CD4-positive, alpha-beta memory T cell (primary cell): ENCODE data around the gene ANTXRL. TPM values are rescaled to one million over a fixed set of nuclear protein-coding genes. Genes with fewer than 3 reads are reported as not detected.
"Not testable (repeated sequence)": the region's sequence is repeated elsewhere in the genome, so short reads cannot be mapped to it uniquely, and the experiment has no call there.

Experiments used
- CTCF ChIA-PET: fragments of 350-600 bp; sonication (Branson Sonifier 250); formaldehyde crosslinking; loops from one replicate; lab custom pipeline; 2021; ENCODE audit warnings: inconsistent platforms; ENCODE audit not compliant: partially characterized antibody; lab: Charles Lee
- POLR2A ChIA-PET: fragments of 350-600 bp; sonication (Branson Sonifier 250); formaldehyde crosslinking; loops from one replicate; lab custom pipeline; 2021; ENCODE audit not compliant: partially characterized antibody; lab: Charles Lee
- DNase-seq, 5 donors: peaks; one replicate each; pipeline versions ENCODE4 v3.0.0 to v3.0.0-alpha.2; 2020 to 2022; ENCODE audit warnings: mixed read lengths in 1 of 5
- H3K27ac ChIP-seq: one replicate; pipeline ENCODE4 v1.7.0; 2013; ENCODE audit warnings: low read depth, low read length
- H3K27me3 ChIP-seq: 2 replicates; pipeline ENCODE4 v1.7.0; 2013; ENCODE audit warnings: mild to moderate bottlenecking, low read length, moderate library complexity; ENCODE audit not compliant: insufficient read depth
- H3K36me3 ChIP-seq: 2 replicates; pipeline ENCODE4 v1.7.0; 2013; ENCODE audit warnings: mild to moderate bottlenecking, low read length, moderate library complexity; ENCODE audit not compliant: insufficient read depth
- H3K4me1 ChIP-seq: 2 replicates; pipeline ENCODE4 v1.7.0; 2013; ENCODE audit warnings: mild to moderate bottlenecking, low read length, moderate library complexity; ENCODE audit not compliant: insufficient read depth
- H3K4me3 ChIP-seq, 2 donors: one replicate each; pipeline ENCODE4 v1.7.0; 2013; ENCODE audit warnings: low read length in 2 of 2, mild to moderate bottlenecking in 1 of 2
- H3K9me3 ChIP-seq, 2 donors: one replicate each; pipeline ENCODE4 v1.7.0; 2013; ENCODE audit warnings: low read length in 2 of 2, control low read depth in 1 of 2; ENCODE audit not compliant: control insufficient read depth in 1 of 2
- H3K27ac Mint-ChIP-seq, 7 donors: one replicate each; pipeline ENCODE4 v1.8.0; 2020 to 2021; ENCODE audit warnings: mixed read lengths in 7 of 7, mild to moderate bottlenecking in 6 of 7, inconsistent platforms in 3 of 7, moderate library complexity in 3 of 7
- H3K27me3 Mint-ChIP-seq, 2 donors: one replicate each; pipeline ENCODE4 v1.8.0; 2020 to 2021; ENCODE audit warnings: mixed read lengths in 2 of 2
- H3K36me3 Mint-ChIP-seq, 2 donors: one replicate each; pipeline ENCODE4 v1.8.0; 2020 to 2021; ENCODE audit warnings: mixed read lengths in 2 of 2, inconsistent platforms in 1 of 2, mild to moderate bottlenecking in 1 of 2
- H3K4me1 Mint-ChIP-seq, 4 donors: one replicate each; pipeline ENCODE4 v1.8.0; 2020 to 2021; ENCODE audit warnings: mixed read lengths in 4 of 4, mild to moderate bottlenecking in 1 of 4
- H3K4me3 Mint-ChIP-seq, 8 donors: one replicate each; pipeline ENCODE4 v1.8.0; 2020 to 2021; ENCODE audit warnings: mixed read lengths in 8 of 8, mild to moderate bottlenecking in 7 of 8, moderate library complexity in 6 of 8, inconsistent platforms in 3 of 8
- H3K9me3 Mint-ChIP-seq, 8 donors: one replicate each; pipeline ENCODE4 v1.8.0; 2020 to 2021; ENCODE audit warnings: mixed read lengths in 8 of 8, mild to moderate bottlenecking in 5 of 8, inconsistent platforms in 3 of 8, moderate library complexity in 1 of 8
- intact Hi-C: fragments of 100-400 bp; cut with micrococcal nuclease; formaldehyde crosslinking; loops from one replicate; pipeline ENCODE4 v1.15.1; 2023
- polyA plus RNA-seq, 2 donors: library from polyadenylated mRNA; unstranded; fragments of 300-500 nt; fragmentation: Illumina TruSeq; gene quantifications; one replicate each; pipeline ENCODE4 v1.2.3, GENCODE V29; 2021
- total RNA-seq, 2 experiments: library from RNA; stranded (reverse); gene quantifications; one replicate each; pipeline ENCODE4 v1.2.3, GENCODE V29; 2021

Gene ANTXRL
- total and polyA plus RNA-seq, 4 experiments from 2014 or later, result not detected

GRCh38 chr10:46282421-46282831 lies 4.4 kb upstream of the ANTXRL start:
- ChIA-PET CTCF (interaction anchor here (2.5 kb wide), 1 partner anchor 1098 kb away, joined by 12 read pairs; no protein-coding TSS in a partner anchor), POLR2A (interaction anchor here (0.8 to 3.9 kb wide), 3 partner anchors 12 to 610 kb away, joined by 3 to 41 read pairs (median 25); no protein-coding TSS in a partner anchor)
- intact Hi-C loops, H3K9me3 ChIP-seq, H3K27me3 Mint-ChIP-seq, H3K36me3 ChIP-seq, H3K9me3 Mint-ChIP-seq, H3K36me3 Mint-ChIP-seq, DNase-seq, H3K27me3 ChIP-seq: not testable (repeated sequence)
- H3K27ac Mint-ChIP-seq, result peak overlapping the region in 3 of 7 donors; percentile 64 to 80 (median 80)
- peak overlapping the region; percentile 72 to 86 (median 82) for H3K4me3 Mint-ChIP-seq
- H3K4me1 Mint-ChIP-seq, result peaks cover 11 to 24% (median 16%) of the 10 kb centered on the region in 4 donors
- peak overlapping the region; percentile 23 for H3K27ac ChIP-seq
- peaks cover 18% of the 10 kb centered on the region for H3K4me1 ChIP-seq
- peak overlapping the region in 1 of 2 donors; percentile 60 for H3K4me3 ChIP-seq

- POLR2A ChIA-PET, result interaction anchor here (0.8 to 3.9 kb wide), 4 partner anchors 12 to 1098 kb away, joined by 3 to 41 read pairs (median 16); no protein-coding TSS in a partner anchor
- H3K27ac ChIP-seq, result peak overlapping the region; percentile 23
- no peaks in the 10 kb centered on the region for H3K9me3 ChIP-seq
- Mint-ChIP-seq H3K27ac (peak overlapping the region in 3 of 7 donors; percentile 17 to 75 (median 47)), H3K4me1 (peaks cover 11 to 24% (median 16%) of the 10 kb centered on the region in 4 donors), H3K4me3 (peak overlapping the region; percentile 21 to 98 (median 85)), H3K27me3 (no peaks in the 10 kb centered on the region), H3K9me3 (no peaks in the 10 kb centered on the region), H3K36me3 (no peaks in the 10 kb centered on the region)
- H3K36me3 ChIP-seq, result no peaks in the 10 kb centered on the region
- intact Hi-C loops, result no loop called here
- H3K4me1 ChIP-seq, result peaks cover 18% of the 10 kb centered on the region
- peak; percentile 50 to 69 (median 62) for DNase-seq
- no peaks in the 10 kb centered on the region for H3K27me3 ChIP-seq
- peak overlapping the region in 1 of 2 donors; percentile 60 for H3K4me3 ChIP-seq
- CTCF ChIA-PET, result interaction anchor here (0.5 to 2.5 kb wide), 2 partner anchors 179 to 1097 kb away, joined by 3 to 12 read pairs; no protein-coding TSS in a partner anchor
Measured at GRCh38 chr10:46282842-46283574, 3.8 kb upstream of the ANTXRL start.

GRCh38 chr10:46283580-46284285 lies 3.1 kb upstream of the ANTXRL start:
- H3K36me3 Mint-ChIP-seq, result no peaks in the 10 kb centered on the region
- no peaks in the 10 kb centered on the region for H3K9me3 Mint-ChIP-seq
- peak overlapping the region; percentile 19 to 93 (median 83) for H3K27ac Mint-ChIP-seq
- no peaks in the 10 kb centered on the region for H3K27me3 Mint-ChIP-seq
- intact Hi-C loops, result loop anchor here (2.0 kb wide), 1 partner anchor 15 kb away; no protein-coding TSS in a partner anchor
- H3K4me1 Mint-ChIP-seq, result peaks cover 11 to 24% (median 16%) of the 10 kb centered on the region in 4 donors
- no peak for DNase-seq
- Histone ChIP-seq H3K27me3 (no peaks in the 10 kb centered on the region), H3K4me1 (peaks cover 18% of the 10 kb centered on the region), H3K27ac (no peak overlapping the region), H3K9me3 (no peaks in the 10 kb centered on the region), H3K36me3 (no peaks in the 10 kb centered on the region), H3K4me3 (peak overlapping the region; percentile 60 to 65)
- CTCF ChIA-PET, result interaction anchor here (2.5 kb wide), 1 partner anchor 1096 kb away, joined by 12 read pairs; no protein-coding TSS in a partner anchor
- POLR2A ChIA-PET, result interaction anchor here (1.6 to 3.9 kb wide), 3 partner anchors 13 to 1097 kb away, joined by 6 to 41 read pairs (median 25); no protein-coding TSS in a partner anchor
- H3K4me3 Mint-ChIP-seq, result peak overlapping the region; percentile 88 to 98 (median 94)

- H3K4me1 Mint-ChIP-seq, result peaks cover 11 to 24% (median 16%) of the 10 kb centered on the region in 4 donors
Measured at GRCh38 chr10:46284286-46285229, 2.2 kb upstream of the ANTXRL start.

GRCh38 chr10:46285300-46285699 lies 1.5 kb upstream of the ANTXRL start:
- CTCF ChIA-PET, result interaction anchor here (1.3 kb wide), 1 partner anchor 16 kb away, joined by 6 read pairs; no protein-coding TSS in a partner anchor

More at GRCh38 chr10:46284286-46285229, 2.2 kb upstream of the ANTXRL start:
- Histone ChIP-seq H3K27ac (peak overlapping the region; percentile 54), H3K9me3 (no peaks in the 10 kb centered on the region), H3K27me3 (no peaks in the 10 kb centered on the region), H3K36me3 (no peaks in the 10 kb centered on the region), H3K4me3 (peak overlapping the region; percentile 57 to 65), H3K4me1 (peaks cover 18% of the 10 kb centered on the region)
- Mint-ChIP-seq H3K4me3 (peak overlapping the region; percentile 88 to 98 (median 94)), H3K27ac (peak overlapping the region; percentile 37 to 93 (median 83)), H3K36me3 (no peaks in the 10 kb centered on the region), H3K9me3 (no peaks in the 10 kb centered on the region), H3K27me3 (no peaks in the 10 kb centered on the region)
- POLR2A ChIA-PET, result interaction anchor here (1.3 to 3.9 kb wide), 5 partner anchors 14 to 1096 kb away, joined by 4 to 41 read pairs (median 6); no protein-coding TSS in a partner anchor
- DNase-seq, result peak; percentile 65 to 81 (median 72)
- CTCF ChIA-PET, result interaction anchor here (1.3 to 2.5 kb wide), 2 partner anchors 16 to 1096 kb away, joined by 6 to 12 read pairs; no protein-coding TSS in a partner anchor
- intact Hi-C loops, result loop anchor here (2.0 kb wide), 1 partner anchor 16 kb away; no protein-coding TSS in a partner anchor

More at GRCh38 chr10:46285300-46285699, 1.5 kb upstream of the ANTXRL start:
- Mint-ChIP-seq H3K4me1 (peaks cover 11 to 24% (median 16%) of the 10 kb centered on the region in 4 donors), H3K36me3 (no peaks in the 10 kb centered on the region), H3K27me3 (no peaks in the 10 kb centered on the region), H3K4me3 (peak overlapping the region; percentile 78 to 96 (median 86)), H3K9me3 (no peaks in the 10 kb centered on the region), H3K27ac (peak overlapping the region in 6 of 7 donors; percentile 2 to 83 (median 58))
- Histone ChIP-seq H3K9me3 (no peaks in the 10 kb centered on the region), H3K27me3 (no peaks in the 10 kb centered on the region), H3K27ac (peak overlapping the region; percentile 54), H3K4me1 (peaks cover 18% of the 10 kb centered on the region), H3K4me3 (peak overlapping the region in 1 of 2 donors; percentile 57), H3K36me3 (no peaks in the 10 kb centered on the region)
- intact Hi-C loops, result loop anchor here (2.0 kb wide), 1 partner anchor 16 kb away; no protein-coding TSS in a partner anchor
- POLR2A ChIA-PET, result interaction anchor here (1.3 to 3.9 kb wide), 4 partner anchors 14 to 179 kb away, joined by 4 to 41 read pairs (median 14); no protein-coding TSS in a partner anchor
- DNase-seq, result no peak
